K562 (cell line): ENCODE measurements around the gene LASP1. TPM values are rescaled to one million over a fixed set of nuclear protein-coding genes. Genes with fewer than 3 reads are reported as not detected.
A peak's percentile ranks its signal among the peaks of the same experiment; 100 is the strongest.

Source experiments
- ATF3 ChIP-seq, 2 experiments: fragments of 450-650 bp in 1 of 2; sonication (generic) in 1 of 2; formaldehyde crosslinking in 1 of 2; IDR thresholded peaks in 1 of 2; conservative IDR thresholded peaks in 1 of 2; 2 replicates each; pipeline versions ENCODE4 v1.6.1 to v1.8.1; 2016 to 2023; ENCODE audit warnings: mild to moderate bottlenecking in 2 of 2, moderate library complexity in 2 of 2, inconsistent platforms in 1 of 2, missing genetic modification reagents in 1 of 2
- CREM ChIP-seq: IDR thresholded peaks from 2 replicates; pipeline ENCODE4 v1.6.1; 2014; ENCODE audit warnings: antibody characterized with exemption, low read depth
- ETV6 ChIP-seq, 3 experiments: fragments of 150-350 bp in 1 of 3; sonication (generic) in 1 of 3; formaldehyde crosslinking in 1 of 3; IDR thresholded peaks; 2 replicates each; pipeline versions ENCODE4 v1.6.1 to v1.8.0; 2014 to 2022; ENCODE audit warnings: borderline replicate concordance in 2 of 3, low read depth in 2 of 3, antibody characterized with exemption in 1 of 3, low read length in 1 of 3, mild to moderate bottlenecking in 1 of 3, missing genetic modification reagents in 1 of 3
- JUND ChIP-seq, 2 experiments: IDR thresholded peaks; 2 replicates in 1 of 2; 3 replicates in 1 of 2; pipeline ENCODE4 v1.6.1; 2011; ENCODE audit warnings: borderline replicate concordance in 2 of 2, low read depth in 2 of 2, low read length in 2 of 2, improper control_type of control experiment in 1 of 2, missing biosample characterization in 1 of 2, missing genetic modification characterization in 1 of 2, missing genetic modification reagents in 1 of 2
- KLF16 ChIP-seq: IDR thresholded peaks from 2 replicates; pipeline ENCODE4 v1.6.1; 2016; ENCODE audit warnings: antibody characterized with exemption
- NR2C2 ChIP-seq, 2 experiments: fragments of 200-800 bp in 1 of 2; sonication (Bioruptor generic) in 1 of 2; sonication (generic) in 1 of 2; formaldehyde crosslinking in 1 of 2; IDR thresholded peaks; 2 replicates each; pipeline versions ENCODE4 v1.6.1 to v1.8.0; 2016 to 2022; ENCODE audit warnings: mild to moderate bottlenecking in 1 of 2, missing compliant biosample characterization in 1 of 2, missing genetic modification characterization in 1 of 2, missing genetic modification reagents in 1 of 2
- SMARCA4 ChIP-seq: fragments of 450-650 bp; IDR thresholded peaks from 2 replicates; pipeline ENCODE4 v1.6.1; 2016
- TBP ChIP-seq: optimal IDR thresholded peaks from 2 replicates; pipeline ENCODE3; 2011; ENCODE audit warnings: low read depth, low read length, improper control_type of control experiment
- YY1 ChIP-seq, 3 experiments: IDR thresholded peaks; 2 replicates each; pipeline ENCODE4 v1.6.1; 2011; ENCODE audit warnings: low read length in 2 of 3, mild to moderate bottlenecking in 2 of 3, moderate library complexity in 2 of 3, borderline replicate concordance in 1 of 3, control low read depth in 1 of 3, low read depth in 1 of 3; ENCODE audit not compliant: insufficient read depth in 3 of 3, insufficient replicate concordance in 2 of 3, control insufficient read depth in 1 of 3, insufficient read length in 1 of 3; ENCODE audit errors: extremely low read depth in 1 of 3
- ZKSCAN8 ChIP-seq: fragments of 200-800 bp; sonication (Bioruptor generic); IDR thresholded peaks from 2 replicates; pipeline ENCODE4 v1.6.1; 2016; ENCODE audit warnings: missing genetic modification characterization, missing compliant biosample characterization
- ZNF592 ChIP-seq: fragments of 450-650 bp; IDR thresholded peaks from 2 replicates; pipeline ENCODE4 v1.6.1; 2017; ENCODE audit warnings: antibody characterized with exemption, mild to moderate bottlenecking
- polyA plus RNA-seq, 8 experiments: library from polyadenylated mRNA; depleted of rRNA in 4 of 8; stranded (reverse) in 5 of 8; unstranded in 3 of 8; fragments of >200 nt; fragmentation: Nextera tagmentation in 2 of 8; fragmentation: Illumina TruSeq in 1 of 8; extraction: Ambion mirVana in 2 of 8; extraction: Trizol in 1 of 8; gene quantifications; 2 replicates each; pipeline versions ENCODE4 v1.2.1 to v1.2.3, GENCODE V29; 2011 to 2014; ENCODE audit warnings: inconsistent platforms in 1 of 8, missing spikeins in 1 of 8
- total RNA-seq, 7 experiments: library from RNA; depleted of rRNA in 6 of 7; stranded (reverse); fragments of >200 nt in 6 of 7; fragmentation: Illumina TruSeq in 2 of 7; extraction: Trizol in 2 of 7; gene quantifications; 2 replicates each; pipeline versions ENCODE4 v1.2.1 to v1.2.3, GENCODE V29; 2011 to 2021; ENCODE audit warnings: low replicate concordance in 1 of 7

LASP1 gene
- total and polyA plus RNA-seq, 9 of the 15 experiments (the other 6 are each of a cell fraction or from before 2014, with no cell fraction given): 23.0 to 125 (median 55.3) TPM

GRCh38 chr17:38898812-38899348 lies 29.0 kb downstream of the LASP1 start (continued):
- TF ChIP-seq ZKSCAN8 (CRISPR knock-in tag) (0 out of 2 replicates have a peak, but pooled peaks have one; percentile 42), ATF3 (IDR thresholded peaks at IDR 0.05) (peak; percentile 33; the same call in 1 of the 2 replicates), ATF3 (CRISPR knock-in tag; conservative IDR thresholded peaks at IDR 0.05) (no peak), NR2C2 (CRISPR knock-in tag; IDR thresholded peaks at IDR 0.05) (no peak), NR2C2 (tag; IDR thresholded peaks at IDR 0.05) (peak; percentile 75; the same call in 1 of the 2 replicates), TBP (no peak), KLF16 (peak; percentile 48; the same call in 1 of the 2 replicates), ZNF592 (peak; percentile 50; the same call in 1 of the 2 replicates), SMARCA4 (peak; percentile 56; the same call in 1 of the 2 replicates), YY1 (IDR thresholded peaks at IDR 0.05; ENCODE audit: borderline replicate concordance in 1 of 3, control insufficient read depth in 1 of 3, extremely low read depth in 1 of 3, insufficient read depth in 3 of 3, insufficient read length in 1 of 3, insufficient replicate concordance in 2 of 3, low read depth in 1 of 3, low read length in 2 of 3) (peak in 1 of 3 experiments; percentile 34), CREM (peak; percentile 43; the same call in 1 of the 2 replicates), JUND (IDR thresholded peaks at IDR 0.05; ENCODE audit: borderline replicate concordance, low read depth, low read length) (peak; percentile 59; the same call in 1 of the 2 replicates), JUND (tag; IDR thresholded peaks at IDR 0.05; ENCODE audit: borderline replicate concordance, low read depth, low read length) (no peak), ETV6 (IDR thresholded peaks at IDR 0.05; ENCODE audit: borderline replicate concordance in 1 of 2, low read depth in 2 of 2, low read length in 1 of 2) (0 out of 4 replicates have a peak, but pooled peaks of 1 of the 2 experiments have one; percentile 43), ETV6 (CRISPR knock-in tag; IDR thresholded peaks at IDR 0.05; ENCODE audit: borderline replicate concordance) (no peak)
